NB4 (cell line): ENCODE data around the gene CGB1.

ENCODE experiments used
- DNase-seq: peaks from one replicate; pipeline ENCODE4 v3.0.0; 2010; ENCODE audit warnings: low read depth
- H3K4me3 ChIP-seq: one replicate; pipeline ENCODE4 v1.5.1; 2011; ENCODE audit warnings: mild to moderate bottlenecking, low read depth, low read length, moderate library complexity
- MAX ChIP-seq: IDR thresholded peaks from 2 replicates; pipeline ENCODE4 v1.6.1; 2011; ENCODE audit warnings: low read depth, low read length
- MYC ChIP-seq: IDR thresholded peaks from 2 replicates; pipeline ENCODE4 v1.6.1; 2011; ENCODE audit warnings: low read depth, low read length
- POLR2A ChIP-seq: IDR thresholded peaks from 2 replicates; pipeline ENCODE4 v1.6.1; 2011; ENCODE audit warnings: mild to moderate bottlenecking; ENCODE audit not compliant: insufficient read length; ENCODE audit errors: extremely low read depth
- TF ChIP-seq, protein P1 (sequence below): IDR thresholded peaks from one replicate; pipeline ENCODE4 v1.5.1; 2012; ENCODE audit warnings: low read depth, low read length

The CGB1 gene

DNA sequence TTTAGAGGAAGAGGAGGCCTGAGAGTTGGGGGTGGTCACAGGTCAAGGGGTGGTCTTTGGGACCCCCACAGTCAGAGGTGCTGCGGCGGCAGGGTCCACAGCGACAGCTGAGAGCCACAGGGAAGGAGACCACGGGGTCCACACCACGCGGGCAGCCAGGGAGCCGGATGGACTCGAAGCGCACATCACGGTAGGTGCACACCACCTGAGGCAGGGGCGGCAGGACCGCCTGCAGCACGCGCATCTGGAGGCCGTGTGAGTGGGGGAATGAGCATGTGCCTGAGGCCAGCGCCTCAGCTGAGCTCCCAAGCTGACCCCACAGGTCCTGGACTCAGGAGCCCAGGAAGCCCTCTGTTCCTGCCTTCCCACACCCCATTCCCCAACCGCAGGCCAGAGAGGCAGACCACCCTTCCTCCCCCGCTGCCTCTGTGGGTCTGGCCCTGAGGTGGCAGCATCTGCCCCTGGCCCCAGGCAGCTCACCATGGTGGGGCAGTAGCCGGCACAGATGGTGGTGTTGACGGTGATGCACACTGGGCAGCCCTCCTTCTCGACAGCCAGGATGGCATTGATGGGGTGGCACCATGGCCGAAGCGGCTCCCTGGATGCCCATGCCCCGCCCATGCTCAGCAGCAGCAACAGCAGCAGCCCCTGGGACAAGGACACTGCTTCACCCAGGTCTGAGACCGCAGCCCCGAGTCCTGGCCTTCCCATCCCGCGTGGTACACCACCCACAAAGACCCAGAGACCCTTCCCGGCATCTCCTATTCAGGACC, 20.4 kb downstream of the CGB1 start:
- TF ChIP-seq MAX (no peak), MYC (no peak), POLR2A (no peak)
- TF ChIP-seq, protein P1, sequence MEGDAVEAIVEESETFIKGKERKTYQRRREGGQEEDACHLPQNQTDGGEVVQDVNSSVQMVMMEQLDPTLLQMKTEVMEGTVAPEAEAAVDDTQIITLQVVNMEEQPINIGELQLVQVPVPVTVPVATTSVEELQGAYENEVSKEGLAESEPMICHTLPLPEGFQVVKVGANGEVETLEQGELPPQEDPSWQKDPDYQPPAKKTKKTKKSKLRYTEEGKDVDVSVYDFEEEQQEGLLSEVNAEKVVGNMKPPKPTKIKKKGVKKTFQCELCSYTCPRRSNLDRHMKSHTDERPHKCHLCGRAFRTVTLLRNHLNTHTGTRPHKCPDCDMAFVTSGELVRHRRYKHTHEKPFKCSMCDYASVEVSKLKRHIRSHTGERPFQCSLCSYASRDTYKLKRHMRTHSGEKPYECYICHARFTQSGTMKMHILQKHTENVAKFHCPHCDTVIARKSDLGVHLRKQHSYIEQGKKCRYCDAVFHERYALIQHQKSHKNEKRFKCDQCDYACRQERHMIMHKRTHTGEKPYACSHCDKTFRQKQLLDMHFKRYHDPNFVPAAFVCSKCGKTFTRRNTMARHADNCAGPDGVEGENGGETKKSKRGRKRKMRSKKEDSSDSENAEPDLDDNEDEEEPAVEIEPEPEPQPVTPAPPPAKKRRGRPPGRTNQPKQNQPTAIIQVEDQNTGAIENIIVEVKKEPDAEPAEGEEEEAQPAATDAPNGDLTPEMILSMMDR, result no peak
- DNase-seq, result no peak
- no peak overlapping the region for H3K4me3 ChIP-seq

DNA sequence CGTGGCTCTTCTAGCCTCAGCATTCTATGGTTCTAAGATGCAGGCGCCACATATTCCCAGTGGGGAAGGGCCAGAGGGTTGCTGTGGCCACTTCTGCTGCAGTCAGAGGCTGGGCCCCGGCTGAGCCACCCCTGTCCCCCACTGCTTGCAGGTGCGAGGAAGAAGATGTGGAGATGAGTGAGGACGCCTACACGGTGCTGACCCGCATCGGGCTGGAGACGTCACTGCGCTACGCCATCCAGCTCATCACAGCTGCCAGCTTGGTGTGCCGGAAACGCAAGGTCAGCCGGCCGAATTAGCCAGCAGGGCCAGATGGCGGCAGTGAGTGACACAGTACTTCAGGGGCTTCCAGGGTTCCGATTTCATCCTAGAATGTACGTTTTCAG, 21.8 kb downstream of the CGB1 start:
- no peak for DNase-seq
- TF ChIP-seq, protein P1, result no peak
- TF ChIP-seq MAX (no peak), POLR2A (no peak), MYC (no peak)

DNA sequence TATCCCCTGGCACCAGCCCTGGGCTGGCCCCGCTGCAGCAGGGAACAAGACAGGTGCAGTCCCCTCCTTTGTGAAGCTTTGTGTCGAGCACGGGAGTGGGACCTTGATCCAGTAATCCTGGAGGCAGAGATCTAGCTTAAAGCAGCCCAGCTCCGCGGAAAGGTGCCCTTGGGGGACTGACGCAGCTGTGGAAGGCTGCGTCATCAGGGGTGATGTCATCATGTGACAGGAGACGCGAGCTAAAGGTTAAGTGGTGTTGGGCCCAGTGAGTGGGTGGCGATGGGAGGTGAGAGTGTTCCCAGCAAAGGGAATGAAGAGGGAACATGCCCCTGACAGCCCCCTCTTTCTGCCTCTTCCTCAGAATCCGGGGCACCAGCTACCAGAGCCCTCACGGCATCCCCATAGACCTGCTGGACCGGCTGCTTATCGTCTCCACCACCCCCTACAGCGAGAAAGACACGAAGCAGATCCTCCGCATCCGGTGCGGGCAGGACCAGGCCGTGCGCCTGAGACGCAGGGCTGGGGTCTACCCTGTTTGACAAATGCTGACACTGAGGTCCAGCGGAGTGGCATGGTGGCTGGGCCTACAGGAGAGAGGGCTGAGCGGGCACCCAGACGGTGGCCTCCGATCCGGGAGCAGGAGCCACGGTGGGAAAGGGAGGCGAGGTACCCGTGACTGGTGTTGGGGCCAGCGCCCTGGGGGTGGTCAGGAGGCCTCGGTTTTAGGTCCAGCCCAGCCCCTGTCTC, 22.4 kb downstream of the CGB1 start:
- H3K4me3 ChIP-seq, result no peak overlapping the region
- TF ChIP-seq MYC (no peak), POLR2A (no peak), MAX (no peak)
- TF ChIP-seq, protein P1, result no peak
- no peak for DNase-seq

More for the DNA sequence above, 21.8 kb downstream of the CGB1 start:
- H3K4me3 ChIP-seq, result no peak overlapping the region

- DNase-seq, result no peak
- TF ChIP-seq MAX (no peak), MYC (no peak), POLR2A (no peak)
- TF ChIP-seq, protein P1, result no peak
- no peak overlapping the region for H3K4me3 ChIP-seq
Observed at GRCh38 chr19:49011194-49011593, 25.5 kb downstream of the CGB1 start.

DNA sequence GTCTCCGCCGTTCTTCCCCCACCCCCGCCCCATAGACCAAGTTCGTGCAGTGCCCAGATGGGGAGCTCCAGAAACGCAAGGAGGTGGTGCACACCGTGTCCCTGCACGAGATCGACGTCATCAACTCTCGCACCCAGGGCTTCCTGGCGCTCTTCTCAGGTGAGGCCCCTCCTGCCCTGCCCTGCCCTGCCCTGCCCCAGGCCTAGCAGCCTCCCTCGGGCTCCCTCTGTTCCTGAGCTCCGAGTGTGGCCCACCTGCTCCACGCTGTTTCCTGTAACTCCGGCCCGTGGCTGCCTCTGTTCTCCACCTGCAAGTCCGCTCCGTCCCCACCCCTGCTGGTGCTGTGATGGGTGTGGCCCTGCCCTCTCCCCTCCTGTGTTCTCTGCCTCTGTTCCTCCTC, 26.2 kb downstream of the CGB1 start:
- no peak for TF ChIP-seq MAX
- TF ChIP-seq MYC, result no peak
- TF ChIP-seq, protein P1, result no peak
- TF ChIP-seq POLR2A, result no peak
- no peak overlapping the region for H3K4me3 ChIP-seq
- no peak for DNase-seq
